Prostate gland (tissue), 2 donors: Measurements from ENCODE around the gene SLC24A4.

Source experiments
- CTCF ChIP-seq, 4 experiments: fragments of 200-600 bp in 2 of 4; fragments of 450-650 bp in 2 of 4; sonication (generic) in 2 of 4; IDR thresholded peaks; 1 replicate in 3 of 4; 2 replicates in 1 of 4; pipeline ENCODE4 v1.5.1; 2016 to 2019; ENCODE audit warnings: antibody characterized with exemption in 4 of 4, mild to moderate bottlenecking in 2 of 4, moderate library complexity in 2 of 4
- POLR2A ChIP-seq: fragments of 450-650 bp; IDR thresholded peaks from one replicate; pipeline ENCODE4 v1.6.1; 2016; ENCODE audit warnings: antibody characterized with exemption, mild to moderate bottlenecking
- POLR2AphosphoS5 ChIP-seq: sonication (generic); formaldehyde crosslinking; IDR thresholded peaks from one replicate; pipeline ENCODE4 v1.6.1; 2017; ENCODE audit warnings: antibody characterized with exemption

GRCh38 chr14:92317511-92317910 is 5.5 kb upstream of the SLC24A4 start:
- TF ChIP-seq CTCF (IDR thresholded peaks at IDR 0.05) (no peak), POLR2AphosphoS5 (no peak), POLR2A (no peak)
